M059J (cell line): ENCODE data around the gene ARHGAP44. TPM values are rescaled to one million over a fixed set of nuclear protein-coding genes. Genes with fewer than 3 reads are reported as not detected.

Experiments
- DNase-seq: peaks from one replicate; pipeline ENCODE4 v3.0.0-alpha.2; 2012; ENCODE audit warnings: low read depth
- total RNA-seq: library from RNA; depleted of rRNA; stranded (reverse); fragments of >200 nt; shearing (Covaris generic); gene quantifications from 2 replicates; pipeline ENCODE4 v1.2.3, GENCODE V29; 2014; rRNA removed

The ARHGAP44 gene
- total RNA-seq, 1 experiment from 2014 or later, result not detected

DNA sequence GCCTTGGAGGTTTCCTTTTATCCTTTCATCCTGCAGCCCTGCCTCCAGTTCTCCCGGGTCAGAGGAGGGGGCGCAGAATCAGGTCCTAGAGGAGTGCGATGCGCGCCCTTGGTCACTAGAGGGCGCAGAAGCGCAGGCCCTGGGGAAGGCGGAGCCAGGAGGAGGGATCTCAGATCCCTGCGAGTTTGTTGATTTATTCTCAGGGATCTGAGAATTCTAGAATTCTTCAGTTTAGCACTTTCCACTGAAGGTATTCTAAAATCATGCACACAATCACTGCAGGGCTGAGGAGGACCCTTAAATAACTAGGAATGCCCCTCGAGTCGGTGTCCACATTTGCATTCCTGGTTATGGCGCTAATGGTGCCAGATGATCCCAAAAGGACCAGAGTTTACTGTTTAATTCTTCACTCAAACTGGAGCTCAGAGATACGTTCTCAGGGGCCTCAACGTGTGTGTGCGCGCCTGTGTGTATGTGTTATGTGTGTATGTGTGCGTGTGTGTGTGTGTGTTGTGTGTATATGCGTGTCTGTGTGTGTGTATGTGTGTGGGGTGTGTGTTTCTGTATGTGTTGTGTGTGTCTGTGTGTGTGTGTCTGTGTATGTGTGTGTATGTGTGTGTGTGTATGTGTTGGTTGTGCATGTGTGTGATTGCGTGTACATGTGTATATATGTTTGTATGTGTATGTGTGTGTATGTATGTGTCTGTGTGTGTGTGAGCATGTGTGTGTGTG, 235.4 kb downstream of the ARHGAP44 start:
- peak; percentile 49 for DNase-seq

DNA sequence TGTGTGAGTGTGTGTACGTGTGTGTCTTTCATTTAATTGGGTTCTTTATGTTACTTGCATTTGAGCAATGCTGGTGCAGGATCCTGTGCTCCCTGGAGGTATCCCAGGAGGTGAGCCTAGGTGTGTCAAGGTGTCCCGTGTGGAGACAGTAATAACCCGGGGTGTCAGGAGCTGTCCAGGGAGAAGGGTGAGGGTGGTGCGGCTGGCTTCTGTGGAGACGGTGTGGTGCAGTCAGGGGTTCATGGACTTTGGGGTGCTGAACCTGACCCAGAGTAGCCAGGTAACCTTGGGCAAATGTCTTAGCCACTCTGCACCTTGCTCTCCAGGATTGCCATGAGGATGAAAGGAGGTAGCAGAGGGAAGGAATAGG, 235.9 kb downstream of the ARHGAP44 start:
- DNase-seq, result no peak

DNA sequence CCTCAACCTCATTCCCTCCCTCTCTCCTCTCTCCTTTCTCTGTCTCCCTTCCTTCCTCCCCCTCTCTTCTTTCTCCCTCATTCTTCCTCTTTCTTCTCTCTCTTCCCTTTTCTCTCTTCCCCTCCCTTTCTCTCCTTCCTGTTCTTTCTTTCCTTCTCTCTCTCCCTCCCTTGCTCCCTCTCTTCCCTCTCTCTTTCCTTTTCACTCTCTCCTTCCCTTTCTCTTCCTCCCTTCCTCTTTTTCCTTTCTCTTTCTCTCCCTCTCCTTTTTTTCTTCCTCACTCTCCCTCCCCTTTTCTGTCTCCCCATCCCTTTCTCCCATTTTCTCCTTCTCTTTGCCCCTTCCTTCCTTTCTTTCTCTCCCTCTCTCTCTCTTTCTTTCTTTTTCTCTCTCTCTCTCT, 236.4 kb downstream of the ARHGAP44 start:
- DNase-seq, result no peak

DNA sequence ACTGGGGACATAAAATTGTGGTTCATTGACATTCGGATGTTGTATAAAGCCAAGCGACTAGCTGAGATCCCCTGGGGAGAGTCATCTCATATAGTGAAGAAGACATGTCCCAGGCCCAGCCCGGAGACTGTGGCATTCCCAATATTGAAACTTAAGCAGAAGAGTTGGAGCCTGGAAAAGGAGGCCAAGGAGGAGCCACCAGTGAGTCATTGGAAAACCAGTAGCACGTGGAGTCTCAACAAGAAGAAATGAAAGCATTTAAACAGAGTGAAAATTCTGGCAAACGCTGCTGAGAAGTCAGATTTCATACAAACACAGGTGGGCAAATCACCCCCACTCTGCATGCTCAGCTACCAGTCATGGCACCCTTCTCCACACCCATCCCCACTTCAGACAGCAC, 237.9 kb downstream of the ARHGAP44 start:
- DNase-seq, result peak; percentile 14

DNA sequence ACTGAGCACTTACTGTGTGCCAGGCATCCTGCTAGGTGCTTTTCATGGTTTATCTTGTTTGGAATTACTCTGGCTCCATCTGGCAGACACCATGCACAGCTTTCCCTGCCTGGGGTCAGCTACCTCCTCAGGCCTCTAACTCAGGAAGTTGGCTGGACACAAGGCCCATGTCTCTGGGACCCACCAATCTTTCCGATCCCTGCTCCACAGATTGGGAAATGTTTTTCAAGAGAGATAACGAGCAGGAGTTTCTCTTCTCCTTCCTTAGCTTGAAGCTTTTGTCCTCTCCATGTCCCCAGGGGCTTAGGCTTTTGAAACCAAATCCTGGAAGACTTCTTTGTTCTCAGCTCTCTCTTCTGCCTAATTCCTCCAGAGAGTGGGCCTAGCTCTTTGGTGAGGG, 240.0 kb downstream of the ARHGAP44 start:
- no peak for DNase-seq

DNA sequence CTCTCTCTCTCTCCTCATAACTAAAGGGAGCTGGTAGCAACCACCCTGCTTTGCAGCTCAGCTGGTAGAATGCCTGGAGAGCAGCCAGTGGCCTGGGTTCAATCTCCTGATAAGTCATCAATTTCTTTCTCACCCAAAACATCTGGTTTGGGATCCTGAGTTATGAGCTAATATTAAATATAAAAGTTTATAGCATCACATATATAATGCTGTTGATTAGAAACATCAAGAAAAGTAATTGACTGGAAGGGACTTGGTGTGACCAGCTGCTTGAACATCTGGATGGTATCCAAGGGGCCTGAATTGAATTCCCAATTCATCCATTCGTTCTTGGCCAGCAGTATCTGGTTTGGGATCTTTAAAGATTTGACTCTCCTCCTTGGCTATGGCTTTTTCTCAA, 240.8 kb downstream of the ARHGAP44 start:
- no peak for DNase-seq

DNA sequence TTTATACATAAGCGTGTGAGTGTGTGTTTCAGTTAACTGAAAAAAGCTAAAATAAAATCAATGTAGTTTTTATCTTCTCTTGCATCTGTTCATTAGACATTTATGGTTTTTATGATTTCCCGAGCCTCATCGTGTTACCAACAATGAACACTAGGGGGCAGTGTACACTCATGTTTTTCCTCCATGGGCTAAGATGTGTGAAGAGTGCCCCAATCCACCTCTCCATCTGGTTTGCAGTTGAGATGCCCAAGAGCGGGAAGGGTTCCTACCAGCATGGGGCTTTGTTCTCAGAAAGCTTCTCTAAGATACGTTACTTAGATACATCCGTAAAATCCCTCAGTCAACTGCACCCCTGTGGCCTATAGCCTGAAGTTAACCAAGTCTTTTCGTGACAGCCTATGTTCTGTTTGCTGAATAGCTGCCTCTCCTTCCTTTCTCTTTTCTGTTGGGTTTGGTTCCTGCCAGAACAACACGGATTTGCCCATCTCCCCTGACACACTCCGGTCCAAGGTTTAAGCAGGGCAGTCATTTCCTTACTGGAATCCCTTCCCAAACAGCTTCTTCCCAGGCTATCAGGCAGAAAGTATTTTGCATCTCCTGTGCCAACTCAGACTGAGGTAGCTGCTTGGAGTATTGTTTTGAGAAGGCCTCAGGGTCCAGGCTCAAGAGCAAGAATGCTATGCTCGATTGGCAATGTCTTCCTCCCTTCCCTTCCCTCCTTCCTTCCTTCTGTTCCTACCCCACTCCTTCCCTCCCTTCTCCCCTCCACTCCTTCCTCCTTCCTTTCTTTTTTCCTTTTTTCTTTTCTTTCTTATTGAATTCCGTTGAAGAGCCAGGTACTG, 241.4 kb downstream of the ARHGAP44 start:
- DNase-seq, result peak; percentile 44

DNA sequence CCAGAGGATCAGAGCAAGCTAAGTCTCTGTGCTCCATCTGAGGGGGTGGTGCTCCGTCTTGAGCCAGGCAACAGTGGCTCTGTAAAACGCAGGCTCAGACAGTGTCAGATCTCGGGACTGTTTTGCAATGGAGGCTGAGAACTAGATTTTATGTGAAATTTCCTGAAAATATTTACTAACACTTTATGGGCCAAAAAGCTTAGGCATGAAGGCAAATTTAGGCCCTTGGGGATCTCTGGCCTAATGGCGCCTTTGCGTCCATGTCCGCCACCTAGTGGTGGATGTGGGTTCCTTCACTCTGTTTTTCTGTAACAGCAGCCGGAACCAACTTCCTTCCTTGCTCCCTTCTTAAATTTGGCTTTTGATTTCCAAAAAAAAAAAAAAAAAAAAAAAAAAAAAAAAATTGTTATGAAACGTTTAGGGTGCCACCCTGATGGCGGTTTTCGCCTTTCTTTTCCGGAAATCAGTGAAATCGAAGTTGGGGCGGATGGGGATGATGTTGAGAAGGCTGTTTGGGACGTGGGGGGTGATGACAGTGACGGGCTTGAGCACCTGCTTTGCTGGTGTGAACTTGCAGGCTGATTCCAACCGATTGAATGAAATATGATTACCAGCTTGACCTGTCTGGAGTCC, 242.5 kb downstream of the ARHGAP44 start:
- DNase-seq, result peak; percentile 45

DNA sequence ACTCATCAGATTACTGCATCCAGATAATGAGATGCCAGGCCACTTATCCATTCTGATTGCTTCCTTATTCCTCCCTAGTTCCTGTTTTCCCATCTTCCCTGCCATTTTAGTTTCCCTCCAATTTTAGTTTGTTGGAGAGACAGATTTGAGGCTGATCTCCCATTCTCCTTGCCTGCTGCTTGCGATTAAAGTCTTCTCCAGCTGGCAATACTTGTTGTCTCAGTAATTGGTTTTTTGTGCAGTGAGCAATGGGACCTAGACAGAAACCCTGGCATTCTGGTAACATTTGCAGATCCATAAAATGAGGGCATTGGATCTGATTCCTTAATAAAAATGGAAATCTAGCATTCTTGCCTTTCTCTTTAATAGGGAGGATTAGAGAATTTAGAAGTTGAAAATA, 246.1 kb downstream of the ARHGAP44 start:
- DNase-seq, result no peak

DNA sequence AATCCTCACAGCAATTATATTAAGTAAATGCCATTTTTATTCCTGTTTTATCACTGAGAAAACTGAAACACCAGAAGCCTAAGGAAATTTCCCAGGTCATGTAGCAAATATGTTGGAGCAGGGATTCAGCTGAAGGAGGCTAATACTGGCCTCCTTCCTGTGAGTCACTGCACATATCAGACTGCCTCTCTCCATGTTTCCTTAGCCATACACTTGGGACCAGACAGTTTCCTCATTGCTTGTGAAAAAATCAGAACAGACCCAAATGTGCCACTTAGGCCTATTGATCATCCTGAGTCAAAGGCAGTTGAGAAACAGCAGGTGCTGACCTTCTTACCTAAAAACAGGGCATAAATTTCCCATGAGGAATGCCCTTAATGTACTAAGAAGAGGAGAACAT, 247.5 kb downstream of the ARHGAP44 start:
- DNase-seq, result no peak

DNA sequence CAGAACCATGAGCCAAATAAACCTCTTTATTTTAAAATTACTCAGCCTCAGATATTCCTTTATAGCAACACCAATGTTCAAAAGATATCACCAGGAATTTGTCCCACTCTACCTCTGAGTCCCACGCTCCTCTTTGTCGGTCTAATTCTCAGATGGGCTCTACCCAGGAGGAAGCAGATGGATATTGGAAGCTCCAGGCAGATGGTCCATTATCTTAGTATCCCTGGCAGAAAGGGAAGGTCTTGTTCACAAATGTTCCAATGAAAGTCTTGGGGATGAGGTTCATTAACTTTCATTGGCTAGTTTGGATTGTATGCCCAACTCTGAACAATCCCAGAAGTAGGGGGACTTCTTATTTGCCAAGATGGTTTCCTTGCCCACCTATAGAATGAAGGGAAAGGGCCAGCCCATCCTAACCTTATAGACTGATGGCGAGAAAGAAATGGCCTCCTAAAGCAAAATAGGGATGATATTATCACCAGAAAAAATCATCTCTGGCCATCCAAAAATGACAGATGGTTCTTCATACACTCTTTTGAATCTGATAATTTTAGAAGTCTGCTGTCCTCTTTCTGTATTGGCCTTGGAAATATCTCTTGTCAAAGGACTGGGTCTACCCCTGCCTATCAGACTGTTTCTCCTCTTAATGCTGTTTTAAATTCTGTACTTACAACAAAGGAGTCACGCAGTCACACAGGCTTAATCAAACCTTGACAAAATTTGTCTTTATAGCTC, 249.8 kb downstream of the ARHGAP44 start:
- no peak for DNase-seq

Other genes starting within 250 kb of the ARHGAP44 start
- 1.5 and 1.8 TPM in 2 replicates for gene MYOCD, start 123.6 kb upstream of the ARHGAP44 start, total RNA-seq
- gene ELAC2, start 228.5 kb downstream of the ARHGAP44 start, total RNA-seq, result 74.9 and 104 TPM in 2 replicates